Colonic mucosa (tissue), 4 donors: ENCODE data around the gene LHFPL3. TPM values are rescaled to one million over a fixed set of nuclear protein-coding genes. Genes with fewer than 3 reads are reported as not detected.

Source experiments
- DNase-seq: peaks from one replicate; pipeline ENCODE4 v3.0.0-alpha.2; 2020
- H3K27ac ChIP-seq: fragments of 200-600 bp; one replicate; pipeline ENCODE4 v1.8.0; 2021
- H3K27me3 ChIP-seq: fragments of 200-600 bp; one replicate; pipeline ENCODE4 v1.8.0; 2021
- H3K36me3 ChIP-seq: fragments of 200-600 bp; one replicate; pipeline ENCODE4 v1.8.0; 2021
- H3K4me1 ChIP-seq: fragments of 200-600 bp; one replicate; pipeline ENCODE4 v1.8.0; 2021; ENCODE audit warnings: mild to moderate bottlenecking
- H3K4me3 ChIP-seq: fragments of 200-600 bp; one replicate; pipeline ENCODE4 v1.8.0; 2021
- H3K9ac ChIP-seq, 2 donors: one replicate each; pipeline ENCODE4 v1.7.0; 2013; ENCODE audit warnings: control low read depth in 2 of 2, low read depth in 2 of 2, low read length in 2 of 2
- H3K9me3 ChIP-seq: fragments of 200-600 bp; one replicate; pipeline ENCODE4 v1.8.0; 2021
- CTCF ChIP-seq: fragments of 200-600 bp; IDR thresholded peaks from one replicate; pipeline ENCODE4 v1.8.0; 2022; ENCODE audit warnings: antibody characterized with exemption, mild to moderate bottlenecking
- intact Hi-C: fragments of 100-400 bp; cut with DNase I; formaldehyde crosslinking; loops from one replicate; pipeline ENCODE4 v1.14.1; 2022
- total RNA-seq, 2 donors: library from RNA; stranded (reverse); fragmentation: NEBNext Ultra II Directional in 1 of 2; extraction: Animal tissue kit (Norgen Biotek cat#: 25700) in 1 of 2; gene quantifications; one replicate each; pipeline ENCODE4 v1.2.1, GENCODE V29; 2021
- donor health status: healthy.
- donor health status: DM: no; HTN: no; CAD: no.
- donor health status: DM: no; HTN: no; CAD: no.

The LHFPL3 gene
- total RNA-seq, 2 donors from 2014 or later, result 0.12 to 0.27 TPM

GRCh38 chr7:104826135-104826534 lies 497.7 kb downstream of the LHFPL3 start:
- H3K9ac ChIP-seq, result no peak overlapping the region
- H3K27me3 ChIP-seq, result no peaks in the 10 kb centered on the region
- intact Hi-C loops, result no loop called here
- no peaks in the 10 kb centered on the region for H3K4me1 ChIP-seq
- TF ChIP-seq CTCF, result no peak
- H3K36me3 ChIP-seq, result no peaks in the 10 kb centered on the region
- H3K9me3 ChIP-seq, result no peaks in the 10 kb centered on the region
- H3K27ac ChIP-seq, result no peak overlapping the region
- no peak overlapping the region for H3K4me3 ChIP-seq
- no peak for DNase-seq

GRCh38 chr7:104836976-104837375 lies 508.6 kb downstream of the LHFPL3 start:
- no peaks in the 10 kb centered on the region for H3K36me3 ChIP-seq
- H3K27me3 ChIP-seq, result no peaks in the 10 kb centered on the region
- DNase-seq, result no peak
- no peaks in the 10 kb centered on the region for H3K9me3 ChIP-seq
- H3K9ac ChIP-seq, result no peak overlapping the region
- no peak overlapping the region for H3K4me3 ChIP-seq
- no peaks in the 10 kb centered on the region for H3K4me1 ChIP-seq
- no peak for TF ChIP-seq CTCF
- H3K27ac ChIP-seq, result no peak overlapping the region
- intact Hi-C loops, result no loop called here

- Histone ChIP-seq H3K27me3 (no peaks in the 10 kb centered on the region), H3K4me1 (no peaks in the 10 kb centered on the region), H3K4me3 (no peak overlapping the region), H3K27ac (no peak overlapping the region), H3K36me3 (no peaks in the 10 kb centered on the region), H3K9ac (no peak overlapping the region), H3K9me3 (no peaks in the 10 kb centered on the region)
- no peak for TF ChIP-seq CTCF
- DNase-seq, result no peak
- intact Hi-C loops, result no loop called here
Measured at GRCh38 chr7:104838537-104839299, 510.3 kb downstream of the LHFPL3 start.

GRCh38 chr7:104839842-104840241 lies 511.4 kb downstream of the LHFPL3 start:
- H3K4me1 ChIP-seq, result no peaks in the 10 kb centered on the region
- no peak overlapping the region for H3K4me3 ChIP-seq
- no peaks in the 10 kb centered on the region for H3K27me3 ChIP-seq
- H3K9ac ChIP-seq, result no peak overlapping the region
- intact Hi-C loops, result no loop called here
- no peaks in the 10 kb centered on the region for H3K36me3 ChIP-seq
- H3K27ac ChIP-seq, result no peak overlapping the region
- no peak for DNase-seq
- TF ChIP-seq CTCF, result no peak
- no peaks in the 10 kb centered on the region for H3K9me3 ChIP-seq

GRCh38 chr7:104841798-104842197 lies 513.4 kb downstream of the LHFPL3 start:
- Histone ChIP-seq H3K4me3 (no peak overlapping the region), H3K9me3 (no peaks in the 10 kb centered on the region), H3K27me3 (no peaks in the 10 kb centered on the region), H3K27ac (no peak overlapping the region), H3K9ac (no peak overlapping the region), H3K36me3 (no peaks in the 10 kb centered on the region), H3K4me1 (no peaks in the 10 kb centered on the region)
- DNase-seq, result no peak
- no peak for TF ChIP-seq CTCF
- intact Hi-C loops, result no loop called here
